Measurements from ENCODE around the gene SCFD2. TPM values are rescaled to one million over a fixed set of nuclear protein-coding genes. Genes with fewer than 3 reads are reported as not detected.

Gene SCFD2
- total RNA-seq, 1 experiment from 2014 or later, result 36.6 TPM

GRCh38 chr4:52877694-52878093, 488.2 kb downstream of the SCFD2 start:
- intact Hi-C loops (cut with micrococcal nuclease), result no loop called here
- BruUV-seq (replicated peaks), result no TSS peak
- H3K9me3 ChIP-seq (ENCODE audit: low read length), result no peaks in the 10 kb centered on the region
- ATAC-seq (no peak), DNase-seq (no peak)
- H3K79me2 ChIP-seq (ENCODE audit: low read length), result no peaks in the 10 kb centered on the region
- no peak overlapping the region for H3K9ac ChIP-seq (ENCODE audit: low read length)
- no peaks in the 10 kb centered on the region for H3K9me2 ChIP-seq (replicated peaks; ENCODE audit: low read length)
- TF ChIP-seq EZH2phosphoT487 (IDR thresholded peaks at IDR 0.05; ENCODE audit: borderline replicate concordance, low read length) (no peak), CTCF (conservative IDR thresholded peaks at IDR 0.05; ENCODE audit: low read depth, low read length) (no peak), EZH2 (IDR thresholded peaks at IDR 0.05; ENCODE audit: low read length, unreplicated experiment) (no peak)
- H2AFZ ChIP-seq (ENCODE audit: low read length), result no peak overlapping the region
- H3K27me3 ChIP-seq (ENCODE audit: low read length), result no peaks in the 10 kb centered on the region
- no peak overlapping the region for H3K4me2 ChIP-seq (ENCODE audit: low read length)
- H4K20me1 ChIP-seq (ENCODE audit: low read length), result no peaks in the 10 kb centered on the region
- H3K4me3 ChIP-seq (ENCODE audit: low read length), result no peak overlapping the region
- no peaks in the 10 kb centered on the region for H3F3A ChIP-seq (ENCODE audit: low read length, unreplicated experiment)
- CTCF ChIA-PET, result no interaction called here
- no peak overlapping the region for H3K27ac ChIP-seq (ENCODE audit: low read length)
- no peaks in the 10 kb centered on the region for H3K36me3 ChIP-seq (ENCODE audit: low read depth, low read length)
- peaks cover 1% of the 10 kb centered on the region for H3K4me1 ChIP-seq (ENCODE audit: insufficient read depth, low read length)
- POLR2A ChIA-PET (ENCODE audit: unreplicated experiment), result no interaction called here

GRCh38 chr4:52877036-52877435, 488.8 kb downstream of the SCFD2 start:
- CTCF ChIA-PET, result no interaction called here
- ATAC-seq (no peak), DNase-seq (no peak)
- no peaks in the 10 kb centered on the region for H3K4me1 ChIP-seq (ENCODE audit: insufficient read depth, low read length)
- no peaks in the 10 kb centered on the region for H3K79me2 ChIP-seq (ENCODE audit: low read length)
- H3K36me3 ChIP-seq (ENCODE audit: low read depth, low read length), result no peaks in the 10 kb centered on the region
- no peak overlapping the region for H3K4me2 ChIP-seq (ENCODE audit: low read length)
- no peaks in the 10 kb centered on the region for H3K27me3 ChIP-seq (ENCODE audit: low read length)
- no peaks in the 10 kb centered on the region for H3K9me3 ChIP-seq (ENCODE audit: low read length)
- intact Hi-C loops (cut with micrococcal nuclease), result no loop called here
- H4K20me1 ChIP-seq (ENCODE audit: low read length), result no peaks in the 10 kb centered on the region
- no peak overlapping the region for H2AFZ ChIP-seq (ENCODE audit: low read length)
- no peak overlapping the region for H3K9ac ChIP-seq (ENCODE audit: low read length)
- BruUV-seq (replicated peaks), result no TSS peak
- no peak overlapping the region for H3K4me3 ChIP-seq (ENCODE audit: low read length)
- no peaks in the 10 kb centered on the region for H3K9me2 ChIP-seq (replicated peaks; ENCODE audit: low read length)
- H3F3A ChIP-seq (ENCODE audit: low read length, unreplicated experiment), result no peaks in the 10 kb centered on the region
- TF ChIP-seq EZH2 (IDR thresholded peaks at IDR 0.05; ENCODE audit: low read length, unreplicated experiment) (no peak), CTCF (conservative IDR thresholded peaks at IDR 0.05; ENCODE audit: low read depth, low read length) (no peak), EZH2phosphoT487 (IDR thresholded peaks at IDR 0.05; ENCODE audit: borderline replicate concordance, low read length) (no peak)
- H3K27ac ChIP-seq (ENCODE audit: low read length), result no peak overlapping the region
- POLR2A ChIA-PET (ENCODE audit: unreplicated experiment), result no interaction called here

GRCh38 chr4:52876069-52876468, 489.8 kb downstream of the SCFD2 start:
- H3K4me2 ChIP-seq (ENCODE audit: low read length), result no peak overlapping the region
- H3K27ac ChIP-seq (ENCODE audit: low read length), result no peak overlapping the region
- no peaks in the 10 kb centered on the region for H3K9me2 ChIP-seq (replicated peaks; ENCODE audit: low read length)
- BruUV-seq (replicated peaks), result no TSS peak
- H4K20me1 ChIP-seq (ENCODE audit: low read length), result no peaks in the 10 kb centered on the region
- no peak for ATAC-seq
- no peak for TF ChIP-seq EZH2phosphoT487 (IDR thresholded peaks at IDR 0.05; ENCODE audit: borderline replicate concordance, low read length)
- TF ChIP-seq CTCF (conservative IDR thresholded peaks at IDR 0.05; ENCODE audit: low read depth, low read length), result no peak
- no peak for TF ChIP-seq EZH2 (IDR thresholded peaks at IDR 0.05; ENCODE audit: low read length, unreplicated experiment)
- H3K27me3 ChIP-seq (ENCODE audit: low read length), result no peaks in the 10 kb centered on the region
- H3K79me2 ChIP-seq (ENCODE audit: low read length), result no peaks in the 10 kb centered on the region
- H2AFZ ChIP-seq (ENCODE audit: low read length), result no peak overlapping the region
- no peak for DNase-seq
- no peaks in the 10 kb centered on the region for H3K36me3 ChIP-seq (ENCODE audit: low read depth, low read length)
- no peak overlapping the region for H3K4me3 ChIP-seq (ENCODE audit: low read length)
- no peaks in the 10 kb centered on the region for H3F3A ChIP-seq (ENCODE audit: low read length, unreplicated experiment)
- CTCF ChIA-PET, result no interaction called here
- H3K9ac ChIP-seq (ENCODE audit: low read length), result no peak overlapping the region
- POLR2A ChIA-PET (ENCODE audit: unreplicated experiment), result no interaction called here
- no peaks in the 10 kb centered on the region for H3K4me1 ChIP-seq (ENCODE audit: insufficient read depth, low read length)
- intact Hi-C loops (cut with micrococcal nuclease), result no loop called here
- H3K9me3 ChIP-seq (ENCODE audit: low read length), result no peaks in the 10 kb centered on the region

Data from PC-3 (cell line).